ENCODE data around the gene TXNDC15.
"Not testable (repeated sequence)": the region's sequence is repeated elsewhere in the genome, so short reads cannot be mapped to it uniquely, and the experiment has no call there.

Gene TXNDC15

DNA sequence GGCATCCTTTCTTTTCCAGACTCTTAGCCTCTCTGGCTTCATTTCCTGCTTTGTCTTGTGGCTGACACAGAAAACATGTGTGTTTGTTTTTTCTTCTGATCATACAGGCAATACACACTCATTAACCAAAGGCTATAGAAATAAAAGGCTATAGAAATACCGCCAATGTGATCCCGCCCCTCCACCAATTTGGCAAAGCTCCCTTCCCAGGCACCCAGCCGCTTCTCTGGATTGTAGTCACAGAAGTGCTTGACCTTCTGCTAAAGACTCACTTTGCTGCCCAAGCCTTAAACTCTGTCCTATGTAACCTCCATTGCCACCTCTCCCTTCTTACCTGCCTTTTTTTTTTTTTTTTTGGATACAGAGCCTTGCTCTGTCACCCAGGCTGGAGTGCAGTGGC, 5.3 kb downstream of the TXNDC15 start:
- DNase-seq: no peak

- not testable (repeated sequence) for DNase-seq
Measured at GRCh38 chr5:134880937-134881336, 6.8 kb downstream of the TXNDC15 start.

DNA sequence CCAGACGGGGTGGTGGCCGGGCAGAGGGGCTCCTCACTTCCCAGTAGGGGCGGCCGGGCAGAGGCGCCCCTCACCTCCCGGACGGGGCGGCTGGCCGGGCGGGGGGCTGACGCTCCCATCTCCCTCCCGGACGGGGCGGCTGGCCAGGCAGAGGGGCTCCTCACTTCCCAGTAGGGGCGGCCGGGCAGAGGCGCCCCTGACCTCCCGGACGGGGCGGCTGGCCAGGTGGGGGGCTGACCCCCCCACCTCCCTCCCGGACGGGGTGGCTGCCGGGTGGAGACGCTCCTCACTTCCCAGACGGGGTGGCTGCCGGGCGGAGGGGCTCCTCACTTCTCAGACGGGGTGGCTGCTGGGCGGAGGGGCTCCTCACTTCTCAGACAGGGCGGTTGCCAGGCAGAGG, 7.5 kb downstream of the TXNDC15 start:
- not testable (repeated sequence) for DNase-seq

DNA sequence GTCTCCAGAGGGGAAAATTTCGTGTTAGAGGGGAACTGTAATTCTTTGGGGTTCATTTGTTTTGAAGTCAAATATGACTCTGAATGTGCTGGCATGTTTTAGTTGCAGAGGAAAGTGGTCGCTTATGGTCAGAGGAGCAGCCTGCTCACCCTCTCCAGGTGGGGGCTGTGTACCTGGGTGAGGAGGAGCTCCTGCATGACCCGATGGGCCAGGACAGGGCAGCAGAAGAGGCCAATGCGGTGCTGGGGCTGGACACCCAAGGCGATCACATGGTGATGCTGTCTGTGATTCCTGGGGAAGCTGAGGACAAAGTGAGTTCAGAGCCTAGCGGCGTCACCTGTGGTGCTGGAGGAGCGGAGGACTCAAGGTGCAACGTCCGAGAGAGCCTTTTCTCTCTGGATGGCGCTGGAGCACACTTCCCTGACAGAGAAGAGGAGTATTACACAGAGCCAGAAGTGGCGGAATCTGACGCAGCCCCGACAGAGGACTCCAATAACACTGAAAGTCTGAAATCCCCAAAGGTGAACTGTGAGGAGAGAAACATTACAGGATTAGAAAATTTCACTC, 13.5 kb downstream of the TXNDC15 start:
- no peak for DNase-seq

DNA sequence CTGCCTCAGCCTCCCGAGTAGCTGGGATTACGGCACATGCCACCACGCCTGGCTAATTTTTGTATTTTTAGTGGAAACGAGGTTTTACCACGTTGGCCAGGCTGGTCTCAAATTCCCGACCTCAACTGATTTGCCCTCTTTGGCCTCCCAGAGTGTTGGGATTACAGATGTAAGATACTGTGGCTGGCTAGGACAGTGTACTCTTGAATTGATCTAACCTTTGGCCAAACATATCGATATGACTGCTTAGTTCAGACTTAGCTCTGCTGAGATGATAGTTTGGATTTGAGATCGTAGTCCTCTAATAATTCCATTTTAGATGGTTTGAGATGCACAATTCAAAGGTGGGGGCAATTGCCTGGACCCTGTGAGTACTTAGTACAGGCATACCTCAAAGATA, 15.2 kb downstream of the TXNDC15 start:
- DNase-seq: no peak

DNA sequence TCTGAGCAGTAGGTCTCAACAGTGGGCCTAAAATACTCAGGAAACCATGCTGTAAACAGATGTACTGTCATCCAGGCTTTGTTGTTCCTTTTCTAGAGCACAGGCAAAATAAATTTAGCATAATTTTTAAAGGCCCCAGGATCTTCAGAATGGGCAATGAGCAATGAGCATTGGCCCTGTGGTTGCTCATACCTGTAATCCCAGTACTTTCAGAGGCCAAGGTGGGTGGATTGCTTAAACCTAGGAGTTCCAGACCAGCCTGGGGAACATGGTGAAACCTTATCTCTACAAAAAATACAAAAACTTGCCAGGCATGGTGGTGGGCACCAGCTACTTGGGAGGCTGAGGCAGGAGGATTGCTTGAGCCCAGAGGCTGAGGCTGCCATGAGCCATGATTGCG, 17.3 kb downstream of the TXNDC15 start:
- DNase-seq: no peak

DNA sequence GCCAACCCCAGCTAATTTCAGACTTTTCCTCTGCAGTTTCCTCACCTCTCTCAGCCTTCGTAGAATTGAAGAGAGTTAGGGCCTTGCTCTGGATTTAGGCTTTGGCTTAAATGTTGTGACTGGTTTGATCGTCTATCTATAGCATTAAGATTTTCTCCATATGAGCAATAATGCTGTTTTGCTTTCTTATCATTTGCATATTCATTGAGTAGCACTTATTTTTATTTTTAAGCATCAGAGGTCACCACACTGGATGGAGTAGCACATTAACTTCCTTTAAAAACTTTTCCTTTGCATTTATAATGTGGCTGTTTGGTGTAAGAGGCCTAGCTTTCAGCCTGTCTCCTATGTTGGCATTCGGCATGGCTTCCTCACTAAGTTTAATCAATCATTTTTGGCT, 18.1 kb downstream of the TXNDC15 start:
- DNase-seq: no peak

- DNase-seq: no peak
Measured at GRCh38 chr5:134892926-134893325, 18.8 kb downstream of the TXNDC15 start.

- no peak for DNase-seq
Measured at GRCh38 chr5:134893748-134894505, 19.8 kb downstream of the TXNDC15 start.

- no peak for DNase-seq
Measured at GRCh38 chr5:134902071-134902801, 28.1 kb downstream of the TXNDC15 start.

DNA sequence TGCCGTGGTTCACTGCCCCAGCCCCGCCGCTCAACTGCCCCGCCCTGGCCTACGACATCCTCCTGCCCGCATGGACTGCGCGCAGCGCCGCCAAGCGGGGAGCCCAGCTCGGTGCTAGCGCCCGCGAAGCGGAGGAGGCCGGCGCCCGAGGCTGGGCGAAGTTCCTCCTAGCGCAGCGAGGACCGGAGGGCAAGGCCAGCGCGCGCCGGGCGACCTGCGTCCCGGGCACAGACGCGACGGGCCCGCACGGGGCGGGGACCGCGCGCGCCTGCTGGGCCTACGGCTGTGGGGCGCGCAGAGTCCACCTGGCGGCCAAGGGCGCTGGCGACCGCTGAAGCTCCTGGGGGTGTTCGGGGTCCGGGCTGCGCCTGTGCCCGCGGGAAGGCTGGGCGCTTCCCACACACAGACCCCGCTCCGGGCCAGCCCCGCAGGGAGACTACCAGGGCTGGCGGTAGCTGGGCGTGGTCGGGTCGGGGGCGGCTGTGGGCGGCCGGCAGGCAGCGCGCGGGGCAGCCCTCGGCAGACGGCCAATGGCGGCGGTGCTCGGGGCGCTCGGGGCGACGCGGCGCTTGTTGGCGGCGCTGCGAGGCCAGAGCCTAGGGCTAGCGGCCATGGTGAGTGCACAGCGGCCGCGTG, 30.6 kb downstream of the TXNDC15 start, which contains the start of gene PCBD2:
Gene PCBD2 (plus strand): TSS at position 522 of the 636 bp plus-strand sequence. CDS start 9 bp downstream, at position 531.
- DNase-seq: peak; percentile 92 to 94

GRCh38 chr5:134905246-134905996, 31.2 kb downstream of the TXNDC15 start:
- peak; percentile 53 to 55 for DNase-seq

DNA sequence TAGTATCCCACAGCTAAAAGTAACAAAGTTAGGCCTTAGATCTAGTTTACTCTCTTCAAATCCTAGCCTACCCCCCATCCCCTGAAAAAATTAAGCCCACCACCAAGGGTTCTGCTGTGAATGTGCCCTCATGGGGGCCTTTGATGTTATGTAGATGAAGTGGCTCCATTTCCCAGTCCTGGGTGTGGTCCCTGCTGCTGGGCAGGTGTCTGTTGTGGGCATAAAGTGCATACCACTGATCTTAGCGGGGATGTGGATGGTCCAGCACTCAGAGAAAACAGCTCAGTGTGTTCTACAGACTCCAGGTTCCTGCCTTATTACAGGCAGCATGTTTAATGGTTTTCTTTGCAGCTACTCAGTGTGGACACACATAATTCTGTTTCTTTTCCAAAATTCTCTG, 32.6 kb downstream of the TXNDC15 start:
- no peak for DNase-seq

DNA sequence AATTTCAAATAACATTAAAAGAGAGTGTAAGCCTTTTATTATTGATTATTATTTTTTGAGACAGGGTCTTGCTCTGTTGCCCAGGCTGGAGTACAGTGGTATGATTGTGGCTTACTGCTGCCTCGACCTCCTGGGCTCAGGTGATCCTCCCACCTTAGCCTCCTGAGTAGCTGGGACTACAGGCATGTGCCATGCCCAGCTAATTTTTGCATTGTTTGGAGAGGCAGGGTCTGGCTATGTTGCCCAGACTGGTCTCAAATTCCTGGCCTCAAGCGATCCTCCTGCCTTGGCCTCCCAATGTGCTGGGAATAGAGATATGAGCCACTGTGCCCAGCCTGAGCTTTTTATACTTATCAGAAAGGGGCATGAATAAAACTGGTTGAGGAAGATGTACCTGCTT, 36.6 kb downstream of the TXNDC15 start:
- DNase-seq: not testable (repeated sequence)

DNA sequence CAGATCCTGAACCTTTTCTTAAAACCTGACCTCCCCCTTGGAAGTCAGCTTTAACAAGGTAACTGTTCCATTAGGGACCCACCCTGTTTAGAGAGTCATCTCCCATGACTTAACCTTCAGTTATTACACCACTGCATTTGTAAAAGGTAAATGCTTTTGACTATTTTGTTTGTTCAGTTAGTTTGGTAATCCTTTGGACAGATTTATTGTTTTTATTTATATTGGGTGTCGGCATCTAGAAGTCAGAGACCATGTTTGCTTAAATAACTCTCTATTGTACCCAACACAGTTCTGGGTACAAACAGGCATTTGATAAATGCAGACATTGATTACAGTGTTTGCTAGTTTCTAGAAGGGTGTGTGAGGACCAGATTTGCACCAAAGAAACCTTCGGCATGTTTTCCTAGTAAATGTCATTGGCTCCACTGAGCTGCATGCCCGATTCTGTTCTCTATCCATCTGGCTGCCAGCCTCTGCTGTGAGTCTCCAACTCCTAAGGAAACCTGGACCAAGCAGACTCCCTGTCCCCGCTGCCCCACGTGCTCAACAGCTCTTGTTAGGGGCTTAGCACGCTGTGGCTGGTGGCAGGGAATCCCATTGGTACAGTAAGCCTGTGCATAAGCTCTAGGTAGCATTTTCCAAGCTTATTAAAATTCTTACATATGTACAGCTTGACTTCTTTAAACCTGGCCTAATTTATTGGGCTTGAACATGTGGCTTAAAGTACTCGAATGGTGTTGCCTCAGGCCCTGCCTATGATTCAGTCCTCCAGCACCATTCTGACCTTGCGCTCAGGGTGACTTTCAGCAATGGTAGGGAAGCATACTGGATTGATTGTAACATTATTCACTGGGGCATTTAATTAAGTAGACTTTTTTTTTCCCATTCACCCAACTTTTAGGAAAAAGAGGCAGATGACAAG, 37.4 kb downstream of the TXNDC15 start:
- no peak for DNase-seq

DNA sequence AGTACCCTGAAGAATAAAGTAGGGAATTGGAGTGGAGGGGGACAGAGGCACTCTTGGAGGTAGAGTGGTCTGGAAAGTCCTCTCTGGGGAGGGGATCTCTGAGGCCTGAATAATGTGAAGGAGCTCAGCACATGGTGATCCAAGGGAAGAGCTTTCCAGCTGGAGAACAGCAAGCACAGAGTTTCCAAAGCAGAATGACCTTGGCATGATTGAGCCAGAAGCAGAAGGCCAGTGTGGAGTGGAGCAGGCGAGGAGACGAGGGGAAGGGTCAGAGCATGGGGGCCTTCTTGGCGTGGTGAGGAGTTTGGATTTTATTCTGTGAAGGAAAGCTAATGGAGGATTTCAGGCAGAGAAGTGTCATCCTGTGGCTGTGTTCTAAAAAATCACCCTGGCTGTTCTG, 39.1 kb downstream of the TXNDC15 start:
- no peak for DNase-seq

DNA sequence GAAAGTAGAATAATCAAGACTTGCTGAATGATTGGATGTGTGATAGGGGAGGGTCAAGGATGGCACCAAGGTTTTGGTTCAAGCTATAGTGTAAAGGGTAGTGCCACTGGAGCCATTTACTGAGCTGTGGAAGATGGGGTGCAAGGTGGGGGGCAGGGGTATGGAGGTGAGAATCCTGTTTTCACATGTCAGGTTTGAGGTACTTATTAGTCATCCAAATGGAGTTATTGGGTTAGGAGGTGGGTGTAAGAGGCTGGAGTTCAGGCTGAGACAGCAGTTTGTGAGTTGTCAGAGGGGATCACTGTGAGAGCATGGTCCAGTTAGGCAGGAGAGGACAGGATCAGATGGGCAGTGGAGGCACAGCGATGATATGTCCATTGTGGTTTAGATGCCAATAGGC, 39.6 kb downstream of the TXNDC15 start:
- no peak for DNase-seq

GRCh38 chr5:134917070-134917815, 43.1 kb downstream of the TXNDC15 start:
- no peak for DNase-seq

GRCh38 chr5:134918861-134919260, 44.7 kb downstream of the TXNDC15 start:
- DNase-seq: no peak

- DNase-seq: no peak
Measured at GRCh38 chr5:134920848-134921575, 46.8 kb downstream of the TXNDC15 start.

Measured in stimulated activated CD4-positive, alpha-beta T cell treated with anti-CD3 and anti-CD28 coated beads, Interleukin-2, amount 100 ng/mL, for 48 hours (primary cell).